Activated CD4-positive, alpha-beta T cell treated with anti-CD3 and anti-CD28 coated beads, Interleukin-2, amount 10 ng/mL, durations not matched to agents 24 days and 14 days (primary cell): ENCODE measurements around the gene TYMP. TPM values are rescaled to one million over a fixed set of nuclear protein-coding genes. Genes with fewer than 3 reads are reported as not detected.

Source experiments
- DNase-seq: peaks from one replicate; pipeline ENCODE4 v3.0.0; 2022
- H3K27ac Mint-ChIP-seq: one replicate; pipeline ENCODE4 v1.8.0; 2022; ENCODE audit warnings: mild to moderate bottlenecking, mixed read lengths
- H3K27me3 Mint-ChIP-seq: one replicate; pipeline ENCODE4 v1.8.0; 2022; ENCODE audit warnings: mixed read lengths
- H3K36me3 Mint-ChIP-seq: one replicate; pipeline ENCODE4 v1.8.0; 2022; ENCODE audit warnings: low read depth, mild to moderate bottlenecking, mixed read lengths
- H3K4me1 Mint-ChIP-seq: one replicate; pipeline ENCODE4 v1.8.0; 2021; ENCODE audit warnings: mixed read lengths
- H3K4me3 Mint-ChIP-seq: one replicate; pipeline ENCODE4 v1.8.0; 2022; ENCODE audit warnings: mild to moderate bottlenecking, moderate library complexity, mixed read lengths
- H3K9me3 Mint-ChIP-seq: one replicate; pipeline ENCODE4 v1.8.0; 2021; ENCODE audit warnings: mixed read lengths
- intact Hi-C: fragments of 100-400 bp; cut with micrococcal nuclease; formaldehyde crosslinking; loops from one replicate; pipeline ENCODE4 v1.15.1; 2023
- total RNA-seq: library from RNA; stranded (reverse); gene quantifications from 2 replicates; pipeline ENCODE4 v1.2.3, GENCODE V29; 2022

TYMP gene
- 62.1 and 63.0 TPM in 2 replicates for total RNA-seq

GRCh38 chr22:50529897-50530579 is at the start of gene TYMP:
TSS of gene TYMP (minus strand) at chr22:50530012. CDS start at chr22:50529709, 303 bp downstream.
- H3K36me3 Mint-ChIP-seq = peaks cover 19% of the 10 kb centered on the region
- peak within 1 kb of the TSS; percentile 96 for H3K4me3 Mint-ChIP-seq
- peaks cover 45% of the 10 kb centered on the region for H3K4me1 Mint-ChIP-seq
- intact Hi-C loops = loop anchor here (2.0 to 5.0 kb wide), 5 partner anchors 15 to 568 kb away; partner anchors contain the start of genes CHKB, KLHDC7B, PIM3 and SYCE3
- H3K27ac Mint-ChIP-seq = peak within 1 kb of the TSS; percentile 100
- H3K9me3 Mint-ChIP-seq = no peaks in the 10 kb centered on the region
- H3K27me3 Mint-ChIP-seq = no peaks in the 10 kb centered on the region
- peak; percentile 96 for DNase-seq

DNA sequence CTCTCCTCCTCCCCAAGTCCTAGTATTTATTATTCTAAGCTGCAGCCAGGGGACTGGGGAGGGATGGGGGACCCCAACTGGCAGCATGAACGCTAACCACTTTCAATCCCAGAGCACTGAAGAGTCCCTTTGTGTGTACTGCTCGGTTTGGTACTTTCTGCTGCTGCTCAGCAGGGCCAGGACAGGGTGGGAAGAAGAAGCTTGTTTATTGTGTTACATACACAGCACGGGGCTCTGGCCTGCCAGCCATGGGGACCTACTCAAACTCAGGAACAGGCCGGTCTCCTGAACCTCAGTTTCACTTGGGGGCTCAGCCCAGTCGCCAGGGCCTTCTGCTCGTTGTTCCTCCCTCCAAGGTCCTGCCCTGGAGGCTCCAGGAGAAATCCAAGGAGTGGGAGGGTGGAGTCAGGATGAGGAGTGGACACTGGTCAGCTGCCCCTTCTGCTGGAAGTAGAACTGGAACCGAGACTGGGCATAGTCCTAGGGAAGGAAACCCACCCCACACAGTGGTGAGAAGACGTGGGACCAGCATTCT is 49.0 kb upstream of the TYMP start:
- intact Hi-C loops = no loop called here
- DNase-seq = no peak
- Mint-ChIP-seq H3K4me1 (peaks cover 16% of the 10 kb centered on the region), H3K9me3 (no peaks in the 10 kb centered on the region), H3K36me3 (peaks cover 39% of the 10 kb centered on the region), H3K4me3 (no peak overlapping the region), H3K27ac (no peak overlapping the region), H3K27me3 (no peaks in the 10 kb centered on the region)

DNA sequence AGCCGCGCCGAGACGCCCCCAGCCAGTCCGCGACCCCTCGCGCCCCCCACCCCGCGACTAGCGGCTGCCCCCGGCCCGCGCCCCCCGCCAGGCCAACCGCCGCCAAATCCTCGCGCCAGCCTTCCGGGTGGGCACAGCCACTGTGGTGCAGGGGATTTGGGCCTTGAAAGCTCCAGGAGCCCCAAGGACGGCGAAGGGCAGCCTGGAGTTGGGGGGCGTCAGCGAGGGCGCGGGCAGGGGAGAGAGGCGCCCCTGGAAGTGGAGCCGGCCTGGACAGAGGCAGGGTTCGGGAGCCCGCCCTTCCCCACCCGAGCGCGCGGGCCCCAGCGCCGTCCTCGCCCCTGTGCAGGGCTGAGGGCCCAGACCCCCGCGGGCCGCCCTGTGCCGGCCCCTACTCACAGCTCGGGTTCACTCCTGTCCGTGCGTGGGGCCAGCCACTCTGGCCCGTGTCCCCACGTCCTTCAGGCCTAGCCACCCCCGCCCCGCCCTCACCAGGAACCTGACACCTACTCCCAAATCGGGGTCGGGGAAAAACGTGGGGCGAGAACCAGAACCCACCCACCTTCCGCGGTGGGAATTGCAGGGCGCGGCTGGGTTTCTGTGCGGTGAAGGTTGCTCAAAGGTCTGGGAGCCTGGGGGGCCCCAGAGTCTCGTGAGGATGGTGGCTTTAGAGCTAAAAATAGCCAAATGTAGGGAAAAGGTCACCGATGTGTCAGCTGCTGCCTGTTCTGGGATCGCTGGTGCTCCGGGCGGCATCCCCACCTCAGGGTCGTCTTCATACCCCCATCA is 48.4 kb upstream of the TYMP start, which contains the start of gene CPT1B:
CPT1B (minus strand) TSS at position 441 of the 789 bp plus-strand sequence. CDS start 512 bp downstream, outside the sequence.
- Mint-ChIP-seq H3K4me1 (peaks cover 10% of the 10 kb centered on the region), H3K4me3 (no peak within 1 kb of the TSS), H3K9me3 (no peaks in the 10 kb centered on the region), H3K36me3 (peaks cover 39% of the 10 kb centered on the region), H3K27me3 (no peaks in the 10 kb centered on the region), H3K27ac (peak within 1 kb of the TSS; percentile 64)
- intact Hi-C loops = no loop called here
- no peak for DNase-seq

DNA sequence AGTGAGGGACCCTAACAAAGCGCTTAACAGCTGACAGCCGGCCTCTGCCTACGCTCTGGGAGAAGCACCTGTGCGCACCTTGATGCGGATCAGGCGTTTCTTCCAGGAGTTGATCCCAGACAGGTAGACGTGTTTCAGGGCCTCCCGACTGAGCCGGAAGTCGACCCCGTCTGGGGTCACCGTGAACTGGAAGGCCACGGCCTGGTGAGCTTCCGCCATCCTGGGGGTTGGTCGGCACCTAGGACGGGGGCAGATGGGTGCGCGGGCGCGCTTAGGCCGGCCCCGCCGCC is 47.8 kb upstream of the TYMP start:
- Mint-ChIP-seq H3K4me1 (peaks cover 10% of the 10 kb centered on the region), H3K9me3 (no peaks in the 10 kb centered on the region), H3K4me3 (no peak overlapping the region), H3K27ac (peak overlapping the region; percentile 64), H3K36me3 (peaks cover 41% of the 10 kb centered on the region), H3K27me3 (no peaks in the 10 kb centered on the region)
- no peak for DNase-seq
- intact Hi-C loops = no loop called here

DNA sequence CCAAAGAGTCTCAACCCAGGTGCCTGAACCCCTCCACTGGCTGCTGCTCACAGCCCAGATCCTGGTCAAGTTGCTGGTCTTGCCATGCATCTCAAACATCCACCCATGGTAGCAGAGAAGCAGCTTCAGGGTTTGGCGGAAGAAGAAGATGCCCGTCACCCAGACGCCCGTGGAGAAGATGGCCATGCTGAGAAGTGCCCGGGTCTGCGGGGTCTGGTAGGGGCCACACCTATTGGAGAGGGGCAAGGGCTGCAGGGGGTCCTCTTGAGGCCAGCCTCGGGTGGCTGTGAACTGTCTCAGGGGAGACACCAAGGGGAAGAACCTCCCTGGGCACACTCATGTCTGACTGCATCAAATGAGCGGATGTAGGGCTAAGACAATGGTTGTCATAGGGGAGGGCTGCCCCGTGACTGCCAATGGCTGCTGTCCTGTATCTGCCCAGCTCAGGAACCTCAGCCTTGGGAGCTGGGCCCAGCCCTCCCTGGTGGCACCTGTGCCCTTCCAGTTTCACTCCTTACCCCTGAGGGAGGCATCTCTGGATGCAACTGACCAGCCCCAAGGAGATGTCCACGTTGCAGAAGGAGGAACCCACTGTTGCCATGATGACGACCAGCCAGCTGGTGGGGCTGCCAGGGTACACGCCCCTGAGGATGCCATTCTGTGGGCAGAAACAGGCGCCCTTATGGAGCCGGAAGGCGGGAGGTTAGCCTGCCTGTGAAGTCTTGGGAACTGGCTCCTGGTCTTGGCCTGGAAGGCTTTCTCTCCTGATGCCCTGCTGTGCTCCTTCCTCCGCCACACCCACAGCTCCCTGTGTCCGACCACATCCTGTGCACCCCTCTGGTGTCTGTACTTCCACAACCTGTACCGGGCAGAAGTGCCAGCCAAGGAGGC is 47.2 kb upstream of the TYMP start:
- no peaks in the 10 kb centered on the region for H3K27me3 Mint-ChIP-seq
- peaks cover 47% of the 10 kb centered on the region for H3K36me3 Mint-ChIP-seq
- no peaks in the 10 kb centered on the region for H3K9me3 Mint-ChIP-seq
- intact Hi-C loops = no loop called here
- H3K4me3 Mint-ChIP-seq = no peak overlapping the region
- DNase-seq = no peak
- H3K4me1 Mint-ChIP-seq = peaks cover 10% of the 10 kb centered on the region
- peak overlapping the region; percentile 64 for H3K27ac Mint-ChIP-seq

- H3K4me3 Mint-ChIP-seq = no peak overlapping the region
- no peaks in the 10 kb centered on the region for H3K27me3 Mint-ChIP-seq
- H3K27ac Mint-ChIP-seq = no peak overlapping the region
- H3K4me1 Mint-ChIP-seq = peaks cover 7% of the 10 kb centered on the region
- DNase-seq = no peak
- intact Hi-C loops = no loop called here
- H3K36me3 Mint-ChIP-seq = peaks cover 49% of the 10 kb centered on the region
- no peaks in the 10 kb centered on the region for H3K9me3 Mint-ChIP-seq
Observed at GRCh38 chr22:50576070-50576469, 46.3 kb upstream of the TYMP start.

GRCh38 chr22:50575426-50575941 is 45.7 kb upstream of the TYMP start:
- no peaks in the 10 kb centered on the region for H3K27me3 Mint-ChIP-seq
- peaks cover 7% of the 10 kb centered on the region for H3K4me1 Mint-ChIP-seq
- no peak overlapping the region for H3K4me3 Mint-ChIP-seq
- intact Hi-C loops = no loop called here
- DNase-seq = no peak
- H3K36me3 Mint-ChIP-seq = peaks cover 52% of the 10 kb centered on the region
- no peaks in the 10 kb centered on the region for H3K9me3 Mint-ChIP-seq
- no peak overlapping the region for H3K27ac Mint-ChIP-seq

DNA sequence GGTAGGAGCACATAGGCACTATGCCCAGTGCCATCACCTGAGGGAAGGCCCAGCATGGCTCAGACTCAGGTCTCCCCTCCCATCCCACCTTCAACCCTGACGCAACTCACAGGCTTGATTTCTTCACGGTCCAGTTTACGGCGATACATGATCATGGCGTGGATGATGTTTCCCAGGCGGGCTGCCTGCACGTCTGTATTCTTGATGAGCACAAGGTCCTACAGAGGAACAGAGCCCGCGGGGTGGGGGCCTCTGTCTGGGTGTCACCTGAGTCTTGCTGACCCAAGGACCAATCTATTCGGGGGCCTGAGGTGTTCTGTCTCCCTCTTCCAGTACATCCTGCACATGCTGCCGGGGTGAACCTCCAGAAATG is 44.6 kb upstream of the TYMP start:
- peaks cover 3% of the 10 kb centered on the region for H3K4me1 Mint-ChIP-seq
- DNase-seq = no peak
- no peaks in the 10 kb centered on the region for H3K27me3 Mint-ChIP-seq
- no peak overlapping the region for H3K27ac Mint-ChIP-seq
- peaks cover 51% of the 10 kb centered on the region for H3K36me3 Mint-ChIP-seq
- no peak overlapping the region for H3K4me3 Mint-ChIP-seq
- H3K9me3 Mint-ChIP-seq = no peaks in the 10 kb centered on the region
- intact Hi-C loops = no loop called here

DNA sequence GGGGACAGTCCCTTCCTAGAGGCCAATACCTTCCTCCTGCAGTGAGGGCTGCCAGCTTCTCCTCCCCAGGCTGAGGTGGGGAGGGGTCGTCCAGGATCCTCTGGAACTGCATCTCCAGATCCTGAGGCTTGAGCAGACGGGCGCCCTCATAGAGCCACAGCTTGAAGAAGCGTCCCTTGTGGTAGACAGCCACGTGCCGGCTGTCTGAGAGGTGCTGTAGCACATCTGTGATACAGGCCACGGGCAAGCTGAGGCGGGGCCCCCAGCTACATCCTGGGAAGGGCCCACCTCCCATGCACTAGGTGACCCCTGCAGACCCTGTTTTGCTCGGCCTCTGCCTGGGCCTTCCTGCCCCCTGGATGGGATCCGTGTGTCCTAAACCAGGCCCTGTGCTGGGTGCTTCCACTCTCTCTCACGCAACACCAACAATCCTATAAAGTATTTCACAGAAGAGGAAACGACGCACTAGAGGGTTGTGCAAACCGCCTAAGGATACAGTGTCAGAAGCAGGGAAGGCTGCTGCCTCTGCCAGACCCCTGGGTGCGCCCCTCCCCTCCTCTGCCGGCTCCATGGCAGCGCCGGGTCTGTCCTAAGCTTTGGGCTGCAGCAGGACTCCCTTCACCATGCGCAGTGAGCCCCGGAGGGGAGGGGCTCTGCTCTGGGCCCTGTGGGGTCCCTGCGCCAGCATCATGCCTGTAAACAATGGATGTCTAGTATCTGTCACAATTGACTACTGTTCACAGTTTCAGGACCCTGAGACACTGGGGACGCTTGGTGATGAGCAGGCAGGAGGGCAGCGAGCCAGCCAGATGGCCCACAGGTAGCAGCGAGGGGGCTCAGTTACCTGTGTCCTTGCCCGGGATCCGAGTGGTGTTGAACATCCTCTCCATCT is 43.9 kb upstream of the TYMP start:
- Mint-ChIP-seq H3K9me3 (no peaks in the 10 kb centered on the region), H3K4me3 (no peak overlapping the region), H3K36me3 (peaks cover 55% of the 10 kb centered on the region), H3K4me1 (peaks cover 3% of the 10 kb centered on the region), H3K27me3 (no peaks in the 10 kb centered on the region), H3K27ac (no peak overlapping the region)
- no peak for DNase-seq
- intact Hi-C loops = no loop called here

GRCh38 chr22:50572965-50573364 is 43.2 kb upstream of the TYMP start:
- Mint-ChIP-seq H3K27me3 (no peaks in the 10 kb centered on the region), H3K4me1 (peaks cover 3% of the 10 kb centered on the region), H3K4me3 (no peak overlapping the region), H3K36me3 (peaks cover 59% of the 10 kb centered on the region), H3K27ac (no peak overlapping the region), H3K9me3 (no peaks in the 10 kb centered on the region)
- no peak for DNase-seq
- intact Hi-C loops = no loop called here

DNA sequence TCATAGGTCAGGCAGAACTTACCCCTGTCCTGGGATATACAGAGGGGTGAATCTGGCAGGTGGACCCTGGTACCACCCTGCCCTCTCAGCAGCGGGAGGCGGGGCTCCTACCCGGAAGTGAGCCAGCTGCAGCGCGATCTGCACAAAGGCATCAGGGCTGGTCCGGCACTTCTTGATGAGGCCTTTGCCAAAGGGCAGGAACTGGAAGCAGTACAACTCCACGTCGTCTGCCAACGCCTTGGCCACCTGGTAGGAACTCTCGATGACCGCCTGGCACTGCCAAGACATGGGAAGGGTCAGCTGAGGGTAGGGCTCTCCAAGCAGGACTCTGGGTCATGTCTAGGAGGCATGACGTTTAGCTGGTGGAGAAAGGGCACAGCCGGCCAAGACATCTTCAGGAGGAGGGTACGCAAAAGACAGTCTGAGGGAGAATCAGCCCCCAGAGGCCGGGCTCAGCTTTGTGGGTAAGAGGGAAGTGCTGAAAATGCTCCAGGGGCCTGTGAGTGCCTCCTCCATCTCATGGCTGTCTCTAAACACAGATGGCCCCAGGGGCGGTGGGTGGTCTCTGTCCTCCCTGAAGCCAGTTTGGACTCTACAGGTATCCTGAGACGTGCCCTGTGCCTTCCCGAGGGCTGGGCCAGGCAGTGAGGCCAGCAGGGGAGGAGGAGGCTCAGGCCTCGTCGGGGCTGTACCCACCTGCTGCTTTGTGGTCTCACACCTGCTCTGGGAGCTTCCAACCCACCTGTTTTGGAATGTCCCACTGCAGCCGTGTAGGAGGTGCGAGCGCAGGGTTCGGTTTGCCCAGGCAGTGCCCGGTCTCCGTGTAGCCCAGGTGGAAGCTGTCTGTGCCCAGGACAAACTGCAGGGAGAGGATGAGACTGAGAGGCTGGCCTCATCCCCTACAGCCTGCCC is 41.7 kb upstream of the TYMP start:
- H3K4me3 Mint-ChIP-seq = no peak overlapping the region
- intact Hi-C loops = no loop called here
- no peak overlapping the region for H3K27ac Mint-ChIP-seq
- H3K27me3 Mint-ChIP-seq = no peaks in the 10 kb centered on the region
- H3K4me1 Mint-ChIP-seq = no peaks in the 10 kb centered on the region
- peaks cover 50% of the 10 kb centered on the region for H3K36me3 Mint-ChIP-seq
- H3K9me3 Mint-ChIP-seq = no peaks in the 10 kb centered on the region
- no peak for DNase-seq

- H3K9me3 Mint-ChIP-seq = no peaks in the 10 kb centered on the region
- intact Hi-C loops = no loop called here
- peaks cover 45% of the 10 kb centered on the region for H3K36me3 Mint-ChIP-seq
- H3K4me1 Mint-ChIP-seq = no peaks in the 10 kb centered on the region
- no peak overlapping the region for H3K27ac Mint-ChIP-seq
- H3K4me3 Mint-ChIP-seq = no peak overlapping the region
- H3K27me3 Mint-ChIP-seq = no peaks in the 10 kb centered on the region
- DNase-seq = no peak
Observed at GRCh38 chr22:50570861-50571260, 41.0 kb upstream of the TYMP start.
